ENCODE results near the gene BNIP2. TPM values are rescaled to one million over a fixed set of nuclear protein-coding genes. Genes with fewer than 3 reads are reported as not detected.

The BNIP2 gene
- total RNA-seq, 1 experiment from 2014 or later: 43.5 TPM

DNA sequence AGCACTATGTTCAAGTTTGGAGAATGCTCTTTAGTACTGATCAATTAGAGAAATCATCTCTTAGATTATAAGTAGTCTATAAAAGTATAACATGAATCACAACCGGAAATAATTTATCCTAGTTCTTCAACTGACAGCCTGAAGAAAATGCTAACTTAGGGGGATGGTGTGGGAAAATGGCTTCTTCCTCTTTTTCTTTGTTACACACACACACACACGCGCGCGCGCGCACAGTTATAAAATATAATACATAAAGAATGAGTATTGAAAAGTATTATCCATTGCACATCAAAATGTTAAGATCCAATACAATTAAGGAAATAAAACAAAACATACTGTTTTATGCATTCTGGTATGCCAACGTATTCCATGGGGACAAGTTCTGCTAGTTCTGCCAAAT, 20.6 kb downstream of the BNIP2 start:
- Histone ChIP-seq H3K23ac (ENCODE audit: insufficient read length, low read depth, low read length) (no peak overlapping the region), H2BK5ac (ENCODE audit: insufficient read length, low read length) (no peak overlapping the region), H2BK120ac (ENCODE audit: low read depth, low read length, poor library complexity, severe bottlenecking) (no peak overlapping the region), H4K91ac (ENCODE audit: insufficient read length, low read depth, low read length) (no peak overlapping the region), H3K14ac (ENCODE audit: insufficient read depth, low read length) (no peak overlapping the region), H3K27me3 (ENCODE audit: insufficient read depth, low read length) (no peaks in the 10 kb centered on the region), H3K79me1 (ENCODE audit: insufficient read depth, low read depth, low read length, poor library complexity, severe bottlenecking) (no peaks in the 10 kb centered on the region), H3K79me2 (ENCODE audit: insufficient read depth, low read length) (no peaks in the 10 kb centered on the region), H2BK20ac (ENCODE audit: low read depth, low read length, poor library complexity, severe bottlenecking) (no peak overlapping the region), H3K9me3 (ENCODE audit: control insufficient read depth, low read depth, low read length) (no peaks in the 10 kb centered on the region), H3T11ph (ENCODE audit: low read length) (no peak overlapping the region), H3K18ac (ENCODE audit: insufficient read length, low read depth, low read length) (no peak overlapping the region), H3K56ac (ENCODE audit: insufficient read length, low read depth, low read length) (no peak overlapping the region), H2AK5ac (ENCODE audit: insufficient read length, low read length) (no peak overlapping the region), H3K4me1 (ENCODE audit: insufficient read depth, low read length) (no peaks in the 10 kb centered on the region), H2BK12ac (ENCODE audit: insufficient read length, low read depth, low read length) (no peak overlapping the region), H3K27ac (ENCODE audit: insufficient read length, low read depth, low read length) (no peak overlapping the region), H3K4ac (ENCODE audit: low read depth, low read length) (no peak overlapping the region), H3K9ac (ENCODE audit: extremely low read depth, insufficient read length, low read length) (no peak overlapping the region), H2BK15ac (ENCODE audit: low read depth, low read length) (no peak overlapping the region), H3K23me2 (ENCODE audit: insufficient read length, low read depth, low read length, poor library complexity, severe bottlenecking) (no peaks in the 10 kb centered on the region), H3K4me2 (ENCODE audit: insufficient read depth, insufficient read length, low read length) (no peak overlapping the region), H4K5ac (ENCODE audit: insufficient read length, low read depth, low read length) (no peak overlapping the region), H4K20me1 (ENCODE audit: control insufficient read depth, insufficient read depth, insufficient read length) (no peaks in the 10 kb centered on the region), H4K8ac (replicated peaks; ENCODE audit: insufficient read length, low read depth, low read length) (no peak overlapping the region), H2AFZ (ENCODE audit: low read length) (no peak overlapping the region)
- no peaks in the 10 kb centered on the region for H3K4me1 Mint-ChIP-seq
- WGBS (ENCODE audit: extremely low coverage, insufficient read length, low lambda C conversion rate): no CpG with 5 or more reads among the region's 8 CpGs
- TF ChIP-seq CTCF (conservative IDR thresholded peaks at IDR 0.05): no peak
- H3K4me3 Mint-ChIP-seq: no peak overlapping the region
- H3K9me3 Mint-ChIP-seq: no peaks in the 10 kb centered on the region
- H3K27ac Mint-ChIP-seq: no peak overlapping the region
- H3K36me3 Mint-ChIP-seq (ENCODE audit: insufficient read depth in 1 of 3, low read depth in 3 of 3): peaks cover 15 to 57% (median 54%) of the 10 kb centered on the region in 3 experiments; a peak in 6 of 7 replicates
- no peak for DNase-seq
- no peaks in the 10 kb centered on the region for H3K27me3 Mint-ChIP-seq (ENCODE audit: low read depth)
